GM23338 (cell line): ENCODE measurements around the gene RIMS4.

Experiments
- EZH2phosphoT487 ChIP-seq: fragments of 200-600 bp; sonication (generic); IDR thresholded peaks from one replicate; pipeline ENCODE4 v1.8.1; 2018; ENCODE audit warnings: antibody characterized with exemption; ENCODE audit not compliant: unreplicated experiment
- JUNB ChIP-seq: IDR thresholded peaks from one replicate; pipeline ENCODE4 v1.6.1; 2016; ENCODE audit warnings: antibody characterized with exemption; ENCODE audit not compliant: unreplicated experiment
- NANOG ChIP-seq: IDR thresholded peaks from 2 replicates; pipeline ENCODE4 v1.6.1; 2016; ENCODE audit warnings: antibody characterized with exemption, borderline replicate concordance
- POLR2AphosphoS5 ChIP-seq: IDR thresholded peaks from 2 replicates; pipeline ENCODE4 v1.6.1; 2016; ENCODE audit warnings: antibody characterized with exemption, low read depth
- ZNF114 ChIP-seq: fragments of 250-450 bp; sonication (Bioruptor Pico); IDR thresholded peaks from 2 replicates; pipeline ENCODE4 v1.5.0; 2020; ENCODE audit warnings: mild to moderate bottlenecking, moderate library complexity
- TF ChIP-seq, protein P1 (sequence below), 2 experiments: fragments of 200-600 bp in 1 of 2; sonication (generic) in 1 of 2; conservative IDR thresholded peaks; 2 replicates each; pipeline versions ENCODE4 v1.5.1 to v1.6.1; 2016 to 2017; ENCODE audit warnings: antibody characterized with exemption in 2 of 2, low read depth in 2 of 2, mild to moderate bottlenecking in 2 of 2, moderate library complexity in 1 of 2

GRCh38 chr20:44720997-44721784, 89.2 kb downstream of the RIMS4 start:
- TF ChIP-seq, protein P1, sequence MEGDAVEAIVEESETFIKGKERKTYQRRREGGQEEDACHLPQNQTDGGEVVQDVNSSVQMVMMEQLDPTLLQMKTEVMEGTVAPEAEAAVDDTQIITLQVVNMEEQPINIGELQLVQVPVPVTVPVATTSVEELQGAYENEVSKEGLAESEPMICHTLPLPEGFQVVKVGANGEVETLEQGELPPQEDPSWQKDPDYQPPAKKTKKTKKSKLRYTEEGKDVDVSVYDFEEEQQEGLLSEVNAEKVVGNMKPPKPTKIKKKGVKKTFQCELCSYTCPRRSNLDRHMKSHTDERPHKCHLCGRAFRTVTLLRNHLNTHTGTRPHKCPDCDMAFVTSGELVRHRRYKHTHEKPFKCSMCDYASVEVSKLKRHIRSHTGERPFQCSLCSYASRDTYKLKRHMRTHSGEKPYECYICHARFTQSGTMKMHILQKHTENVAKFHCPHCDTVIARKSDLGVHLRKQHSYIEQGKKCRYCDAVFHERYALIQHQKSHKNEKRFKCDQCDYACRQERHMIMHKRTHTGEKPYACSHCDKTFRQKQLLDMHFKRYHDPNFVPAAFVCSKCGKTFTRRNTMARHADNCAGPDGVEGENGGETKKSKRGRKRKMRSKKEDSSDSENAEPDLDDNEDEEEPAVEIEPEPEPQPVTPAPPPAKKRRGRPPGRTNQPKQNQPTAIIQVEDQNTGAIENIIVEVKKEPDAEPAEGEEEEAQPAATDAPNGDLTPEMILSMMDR (conservative IDR thresholded peaks at IDR 0.05; ENCODE audit: low read depth in 2 of 2) = no peak
- TF ChIP-seq POLR2AphosphoS5 (no peak), NANOG (no peak), JUNB (no peak), EZH2phosphoT487 (no peak), ZNF114 (CRISPR knock-in tag) (no peak)
